SK-N-SH (cell line): Measurements from ENCODE around the gene ATP6V1G2. TPM values are rescaled to one million over a fixed set of nuclear protein-coding genes. Genes with fewer than 3 reads are reported as not detected.
A peak's percentile ranks its signal among the peaks of the same experiment; 100 is the strongest.

Source experiments
- CTCF ChIA-PET: fragments of 300-600, 350-600 bp; formaldehyde crosslinking; extraction: SDS; loops from one replicate; lab custom pipeline; 2021; lab: Yijun Ruan, JAX
- POLR2A ChIA-PET: fragments of 350-600 bp; sonication (Branson Sonifier 250); formaldehyde crosslinking; extraction: SDS; loops from one replicate; lab custom pipeline; 2020; ENCODE audit warnings: antibody characterized with exemption, inconsistent platforms; lab: Yijun Ruan, JAX
- DNase-seq: peaks from one replicate; pipeline ENCODE4 v3.0.0; 2012
- H2AFZ ChIP-seq: fragments of 200-600 bp; sonication (generic); 2 replicates; pipeline ENCODE4 v1.8.1; 2016; ENCODE audit warnings: antibody characterized with exemption, mild to moderate bottlenecking, low read depth
- H3F3A ChIP-seq: fragments of 200-600 bp; sonication (generic); replicated peaks from 2 replicates; pipeline ENCODE3; 2016; ENCODE audit warnings: antibody characterized with exemption, mild to moderate bottlenecking; ENCODE audit not compliant: insufficient read depth
- H3K27ac ChIP-seq, 2 experiments: fragments of 200-500 bp in 1 of 2; fragments of 200-600 bp in 1 of 2; sonication (Bioruptor generic) in 1 of 2; sonication (generic), shearing (Covaris generic) in 1 of 2; 2 replicates each; pipeline versions ENCODE4 v1.5.1 to v1.6.1; 2014 to 2016; ENCODE audit warnings: low read depth in 2 of 2, inconsistent platforms in 1 of 2, low read length in 1 of 2, mild to moderate bottlenecking in 1 of 2, mixed read lengths in 1 of 2
- H3K27me3 ChIP-seq: fragments of 200-600 bp; sonication (generic), shearing (Covaris generic); 2 replicates; pipeline ENCODE4 v1.6.1; 2016; ENCODE audit warnings: mixed run types; ENCODE audit not compliant: insufficient read depth
- H3K36me3 ChIP-seq, 2 experiments: fragments of 200-500 bp in 1 of 2; fragments of 200-600 bp in 1 of 2; sonication (Bioruptor generic) in 1 of 2; sonication (generic) in 1 of 2; replicated peaks in 1 of 2; 2 replicates each; pipeline versions ENCODE3 to v1.5.1; 2014 to 2016; ENCODE audit warnings: low read length in 1 of 2, mild to moderate bottlenecking in 1 of 2; ENCODE audit not compliant: insufficient read depth in 2 of 2, control insufficient read depth in 1 of 2
- H3K4me1 ChIP-seq, 2 experiments: fragments of 200-500 bp in 1 of 2; fragments of 200-600 bp in 1 of 2; sonication (Bioruptor generic) in 1 of 2; sonication (generic), shearing (Covaris generic) in 1 of 2; 2 replicates each; pipeline versions ENCODE4 v1.5.1 to v1.6.1; 2014 to 2016; ENCODE audit warnings: low read depth in 1 of 2, low read length in 1 of 2, mixed run types in 1 of 2; ENCODE audit not compliant: insufficient read depth in 2 of 2, control insufficient read depth in 1 of 2
- H3K4me2 ChIP-seq: fragments of 200-600 bp; sonication (generic), shearing (Covaris generic); 2 replicates; pipeline ENCODE4 v1.6.1; 2017; ENCODE audit warnings: mixed run types
- H3K4me3 ChIP-seq, 2 experiments: fragments of 200-500 bp in 1 of 2; fragments of 200-600 bp in 1 of 2; sonication (Bioruptor generic) in 1 of 2; sonication (generic), shearing (Covaris generic) in 1 of 2; 2 replicates each; pipeline versions ENCODE4 v1.5.1 to v1.8.1; 2014 to 2016; ENCODE audit warnings: low read depth in 2 of 2, inconsistent platforms in 1 of 2, low read length in 1 of 2, mild to moderate bottlenecking in 1 of 2, mixed read lengths in 1 of 2, moderate library complexity in 1 of 2
- H3K79me2 ChIP-seq: fragments of 200-600 bp; sonication (generic); 2 replicates; pipeline ENCODE4 v1.8.1; 2017; ENCODE audit warnings: mild to moderate bottlenecking; ENCODE audit not compliant: insufficient read depth
- H3K9ac ChIP-seq: fragments of 200-600 bp; sonication (generic); 2 replicates; pipeline ENCODE4 v1.6.1; 2017; ENCODE audit warnings: mixed run types
- H3K9me2 ChIP-seq: fragments of 200-600 bp; sonication (generic); 2 replicates; pipeline ENCODE4 v1.6.1; 2017; ENCODE audit warnings: mixed run types
- H3K9me3 ChIP-seq: fragments of 200-600 bp; sonication (generic); 2 replicates; pipeline ENCODE4 v1.6.1; 2017; ENCODE audit warnings: mixed run types, mild to moderate bottlenecking, moderate library complexity
- H4K20me1 ChIP-seq: fragments of 200-600 bp; sonication (generic); 2 replicates; pipeline ENCODE4 v1.6.1; 2017; ENCODE audit warnings: mild to moderate bottlenecking, mixed run types; ENCODE audit not compliant: insufficient read depth
- EP300 ChIP-seq, 2 experiments: IDR thresholded peaks; 2 replicates each; pipeline versions ENCODE4 v1.4.0 to v1.6.1; 2012; ENCODE audit warnings: borderline replicate concordance in 1 of 2, low read depth in 1 of 2, low read length in 1 of 2
- FOXM1 ChIP-seq: IDR thresholded peaks from 2 replicates; pipeline ENCODE4 v1.4.0; 2012; ENCODE audit warnings: low read depth, mild to moderate bottlenecking
- JUND ChIP-seq: IDR thresholded peaks from 2 replicates; pipeline ENCODE4 v1.4.0; 2012
- MEF2A ChIP-seq: IDR thresholded peaks from 2 replicates; pipeline ENCODE4 v1.4.0; 2012; ENCODE audit warnings: low read depth, borderline replicate concordance
- NFIC ChIP-seq: IDR thresholded peaks from 2 replicates; pipeline ENCODE4 v1.4.0; 2012; ENCODE audit warnings: borderline replicate concordance
- RAD21 ChIP-seq: IDR thresholded peaks from 2 replicates; pipeline ENCODE4 v1.6.1; 2012; ENCODE audit warnings: mild to moderate bottlenecking, low read length
- RCOR1 ChIP-seq: fragments of 150-350 bp; IDR thresholded peaks from 2 replicates; pipeline ENCODE4 v1.6.1; 2017; ENCODE audit warnings: antibody characterized with exemption, low read length
- RFX5 ChIP-seq: IDR thresholded peaks from 2 replicates; pipeline ENCODE4 v1.6.1; 2012; ENCODE audit warnings: mild to moderate bottlenecking, improper control_type of control experiment, low read length
- TAF1 ChIP-seq: IDR thresholded peaks from 2 replicates; pipeline ENCODE4 v1.6.1; 2012; ENCODE audit warnings: low read depth, mild to moderate bottlenecking, low read length, moderate library complexity, borderline replicate concordance
- TCF12 ChIP-seq: IDR thresholded peaks from 2 replicates; pipeline ENCODE4 v1.4.0; 2012
- YY1 ChIP-seq: IDR thresholded peaks from 2 replicates; pipeline ENCODE4 v1.4.0; 2012; ENCODE audit warnings: low read depth, mild to moderate bottlenecking
- polyA plus RNA-seq, 3 experiments: library from polyadenylated mRNA; depleted of rRNA; stranded (reverse); fragments of >200 nt; gene quantifications; 2 replicates each; pipeline ENCODE4 v1.2.3, GENCODE V29; 2012
- TF ChIP-seq, protein P1 (sequence below): IDR thresholded peaks from 2 replicates; pipeline ENCODE4 v1.6.1; 2012; ENCODE audit warnings: mild to moderate bottlenecking, low read depth, low read length, moderate library complexity
- TF ChIP-seq, protein P2 (sequence below): IDR thresholded peaks from 2 replicates; pipeline ENCODE4 v1.4.0; 2012; ENCODE audit warnings: low read depth
- TF ChIP-seq, protein P3 (sequence below): IDR thresholded peaks from 2 replicates; pipeline ENCODE4 v1.4.0; 2012; ENCODE audit warnings: low read depth, borderline replicate concordance

The ATP6V1G2 gene
- polyA plus RNA-seq, 1 of the 3 experiments (the other 2 are of a cell fraction) = 13.6 TPM

DNA sequence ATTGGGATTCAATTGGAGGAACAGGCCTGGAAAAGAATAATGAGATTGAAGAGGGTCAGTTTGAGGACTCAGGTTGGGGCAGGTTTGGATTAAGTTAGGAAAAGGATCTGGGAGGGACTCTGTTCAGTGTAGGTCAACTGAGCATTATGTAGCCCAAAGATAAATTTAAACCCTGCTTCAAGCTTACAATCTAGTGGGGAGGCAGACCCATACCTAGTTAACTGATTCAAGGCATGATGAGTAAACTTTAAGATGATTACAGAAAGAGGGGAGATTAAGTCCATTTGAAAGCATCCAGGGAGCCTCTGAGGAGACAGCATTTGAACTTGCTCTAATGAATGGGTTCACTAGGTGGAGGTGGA lies 14.3 kb upstream of the ATP6V1G2 start:
- Histone ChIP-seq H3K9me3 (no peaks in the 10 kb centered on the region), H3K27ac (peak overlapping the region; percentile 14 to 77; a peak in 3 of 4 replicates), H3K36me3 (peaks cover 16 to 26% of the 10 kb centered on the region in 2 experiments), H3K79me2 (0 out of 2 replicates have a peak, but pooled peaks cover 6% of the 10 kb centered on the region), H4K20me1 (no peaks in the 10 kb centered on the region), H3K9ac (peak overlapping the region; percentile 43; the same call in 1 of the 2 replicates), H3K4me1 (peaks cover 0 to 20% of the 10 kb centered on the region in 2 experiments; a peak in 3 of 4 replicates), H3K9me2 (no peaks in the 10 kb centered on the region), H3K27me3 (no peaks in the 10 kb centered on the region), H2AFZ (no peak overlapping the region), H3K4me2 (peak overlapping the region; percentile 66), H3F3A (peaks cover 33% of the 10 kb centered on the region), H3K4me3 (no peak overlapping the region)
- CTCF ChIA-PET = interaction anchor here (0.9 to 5.7 kb wide), 4 partner anchors 12 to 38 kb away, joined by 3 to 29 read pairs (median 4); partner anchors contain the start of genes ATP6V1G2 and LTB
- POLR2A ChIA-PET = no interaction called here
- DNase-seq = no peak
- TF ChIP-seq, protein P1, sequence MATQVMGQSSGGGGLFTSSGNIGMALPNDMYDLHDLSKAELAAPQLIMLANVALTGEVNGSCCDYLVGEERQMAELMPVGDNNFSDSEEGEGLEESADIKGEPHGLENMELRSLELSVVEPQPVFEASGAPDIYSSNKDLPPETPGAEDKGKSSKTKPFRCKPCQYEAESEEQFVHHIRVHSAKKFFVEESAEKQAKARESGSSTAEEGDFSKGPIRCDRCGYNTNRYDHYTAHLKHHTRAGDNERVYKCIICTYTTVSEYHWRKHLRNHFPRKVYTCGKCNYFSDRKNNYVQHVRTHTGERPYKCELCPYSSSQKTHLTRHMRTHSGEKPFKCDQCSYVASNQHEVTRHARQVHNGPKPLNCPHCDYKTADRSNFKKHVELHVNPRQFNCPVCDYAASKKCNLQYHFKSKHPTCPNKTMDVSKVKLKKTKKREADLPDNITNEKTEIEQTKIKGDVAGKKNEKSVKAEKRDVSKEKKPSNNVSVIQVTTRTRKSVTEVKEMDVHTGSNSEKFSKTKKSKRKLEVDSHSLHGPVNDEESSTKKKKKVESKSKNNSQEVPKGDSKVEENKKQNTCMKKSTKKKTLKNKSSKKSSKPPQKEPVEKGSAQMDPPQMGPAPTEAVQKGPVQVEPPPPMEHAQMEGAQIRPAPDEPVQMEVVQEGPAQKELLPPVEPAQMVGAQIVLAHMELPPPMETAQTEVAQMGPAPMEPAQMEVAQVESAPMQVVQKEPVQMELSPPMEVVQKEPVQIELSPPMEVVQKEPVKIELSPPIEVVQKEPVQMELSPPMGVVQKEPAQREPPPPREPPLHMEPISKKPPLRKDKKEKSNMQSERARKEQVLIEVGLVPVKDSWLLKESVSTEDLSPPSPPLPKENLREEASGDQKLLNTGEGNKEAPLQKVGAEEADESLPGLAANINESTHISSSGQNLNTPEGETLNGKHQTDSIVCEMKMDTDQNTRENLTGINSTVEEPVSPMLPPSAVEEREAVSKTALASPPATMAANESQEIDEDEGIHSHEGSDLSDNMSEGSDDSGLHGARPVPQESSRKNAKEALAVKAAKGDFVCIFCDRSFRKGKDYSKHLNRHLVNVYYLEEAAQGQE = no peak
- TF ChIP-seq YY1 (no peak), RCOR1 (no peak), JUND (no peak), FOXM1 (no peak), MEF2A (no peak), RAD21 (no peak), NFIC (no peak), TAF1 (no peak), RFX5 (no peak), EP300 (IDR thresholded peaks at IDR 0.05; ENCODE audit: borderline replicate concordance in 1 of 2, low read depth in 1 of 2, low read length in 1 of 2) (no peak), TCF12 (no peak)
- TF ChIP-seq, protein P2, sequence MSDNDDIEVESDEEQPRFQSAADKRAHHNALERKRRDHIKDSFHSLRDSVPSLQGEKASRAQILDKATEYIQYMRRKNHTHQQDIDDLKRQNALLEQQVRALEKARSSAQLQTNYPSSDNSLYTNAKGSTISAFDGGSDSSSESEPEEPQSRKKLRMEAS = no peak
- TF ChIP-seq, protein P3, sequence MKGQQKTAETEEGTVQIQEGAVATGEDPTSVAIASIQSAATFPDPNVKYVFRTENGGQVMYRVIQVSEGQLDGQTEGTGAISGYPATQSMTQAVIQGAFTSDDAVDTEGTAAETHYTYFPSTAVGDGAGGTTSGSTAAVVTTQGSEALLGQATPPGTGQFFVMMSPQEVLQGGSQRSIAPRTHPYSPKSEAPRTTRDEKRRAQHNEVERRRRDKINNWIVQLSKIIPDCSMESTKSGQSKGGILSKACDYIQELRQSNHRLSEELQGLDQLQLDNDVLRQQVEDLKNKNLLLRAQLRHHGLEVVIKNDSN = no peak
